Kidney tubule cell (primary cell): ENCODE measurements around the gene ABCC8.
A peak's percentile ranks its signal among the peaks of the same experiment; 100 is the strongest.

Experiments used
- DNase-seq: peaks from one replicate; pipeline ENCODE4 v3.0.0-alpha.2; 2018; ENCODE audit warnings: low spot score

The ABCC8 gene

GRCh38 chr11:17351172-17351509 is 125.5 kb downstream of the ABCC8 start:
- no peak for DNase-seq

- no peak for DNase-seq
Measured at GRCh38 chr11:17350455-17351171, 126.0 kb downstream of the ABCC8 start.

- DNase-seq, result no peak
Measured at GRCh38 chr11:17347676-17348075, 129.0 kb downstream of the ABCC8 start.

GRCh38 chr11:17343907-17344306 is 132.7 kb downstream of the ABCC8 start:
- DNase-seq, result peak; percentile 63

GRCh38 chr11:17343257-17343656 is 133.4 kb downstream of the ABCC8 start:
- DNase-seq, result no peak
